ENCODE measurements around the gene CACNA1S. TPM values are rescaled to one million over a fixed set of nuclear protein-coding genes. Genes with fewer than 3 reads are reported as not detected.

Gene CACNA1S
- total RNA-seq, 1 experiment from 2014 or later: not detected

DNA sequence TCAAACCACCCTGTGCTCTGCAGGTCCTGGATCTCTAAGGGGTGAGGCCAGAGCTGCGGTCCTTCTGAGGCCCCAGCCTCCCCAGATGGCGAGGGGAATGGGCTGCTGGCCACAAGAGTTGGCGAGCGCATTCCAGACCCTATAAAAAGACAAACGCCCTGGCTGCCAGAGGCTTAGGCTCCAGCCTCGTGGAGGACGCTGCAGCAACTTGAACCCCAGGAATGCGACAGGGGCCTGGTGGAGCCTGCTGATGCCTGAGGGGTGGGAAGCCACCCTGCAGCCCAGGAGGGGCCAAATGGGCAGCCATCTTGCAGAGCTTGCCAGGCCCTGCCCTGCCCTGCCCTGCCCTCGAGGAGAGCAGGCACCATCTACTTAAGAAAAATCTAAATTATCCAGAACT, 8.6 kb downstream of the CACNA1S start:
- no peak for DNase-seq (ENCODE audit: low read depth)
- in situ Hi-C loops (cut with HindIII; ENCODE audit: low pct_unique_long_range_greater_than_20kb, low sequenced_read_pairs): no loop called here

DNA sequence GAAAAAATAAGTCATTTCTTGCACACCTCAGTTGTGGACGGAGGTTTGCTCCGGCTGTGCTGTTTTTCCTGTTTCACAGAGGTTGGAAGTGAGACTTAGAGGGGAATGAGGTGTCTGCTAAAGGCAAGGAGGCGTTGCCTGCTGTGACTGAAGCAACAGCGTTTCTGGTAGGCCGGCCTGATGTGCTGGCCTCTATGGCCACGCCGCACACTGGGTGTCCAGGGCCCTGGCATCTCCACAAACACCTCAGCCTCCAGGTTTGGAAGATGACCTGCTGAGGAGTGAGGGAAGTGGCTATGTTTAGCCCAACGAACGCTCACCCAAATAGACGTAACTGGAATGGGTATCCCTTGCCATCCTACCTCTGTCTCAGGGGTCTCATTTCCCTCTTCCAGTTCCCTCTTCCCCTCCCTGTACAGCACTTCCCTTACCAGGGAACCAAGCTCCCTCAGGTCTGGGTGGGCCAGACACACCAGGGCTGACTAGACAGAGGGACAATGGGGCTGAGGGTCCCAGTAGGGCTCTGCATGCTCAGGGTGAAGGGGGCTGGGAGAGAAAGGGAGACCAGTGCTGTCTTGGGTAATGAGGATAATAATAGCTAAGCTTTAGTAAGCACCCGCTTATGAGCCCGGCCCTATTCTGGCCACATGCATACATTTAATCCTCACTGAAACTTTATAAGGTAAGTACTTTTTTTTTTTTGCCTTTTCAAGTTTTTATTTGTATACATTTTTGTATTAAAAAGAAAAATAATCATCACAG, 11.9 kb downstream of the CACNA1S start:
- DNase-seq (ENCODE audit: low read depth): no peak
- in situ Hi-C loops (cut with HindIII; ENCODE audit: low pct_unique_long_range_greater_than_20kb, low sequenced_read_pairs): no loop called here

DNA sequence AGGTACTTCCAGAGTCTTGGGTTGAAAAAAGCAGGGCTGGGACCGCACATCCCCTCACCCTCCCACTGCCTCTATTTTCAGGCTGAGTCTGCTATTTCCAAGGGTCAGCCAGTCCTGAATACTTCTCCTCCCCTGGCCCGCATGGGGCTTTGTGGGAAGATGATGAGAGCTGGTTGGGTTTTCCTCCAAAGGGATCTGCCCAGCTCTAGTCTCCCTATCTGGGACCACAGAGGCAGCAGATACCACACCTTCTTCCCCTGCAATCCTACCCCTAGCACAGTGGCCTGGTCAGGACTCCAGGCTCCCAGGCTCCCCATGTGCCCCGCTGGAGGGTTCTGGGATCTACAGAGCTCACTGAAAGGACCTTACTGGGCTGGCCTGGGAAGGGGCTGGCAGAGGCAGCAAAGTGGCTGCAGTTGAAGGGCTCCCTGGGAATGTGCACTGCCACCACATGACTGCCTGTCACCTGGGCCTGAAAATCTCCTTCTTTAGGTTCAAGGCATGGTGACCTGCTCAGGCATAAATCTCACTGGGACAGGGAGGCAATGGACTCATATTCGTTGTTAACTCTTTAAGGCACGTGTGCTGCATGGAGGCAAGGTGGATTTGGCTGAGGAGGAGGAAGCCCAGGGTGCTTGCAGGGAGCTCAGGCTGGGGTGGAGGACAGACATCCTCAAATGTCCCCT, 13.1 kb downstream of the CACNA1S start:
- in situ Hi-C loops (cut with HindIII; ENCODE audit: low pct_unique_long_range_greater_than_20kb, low sequenced_read_pairs): no loop called here

DNA sequence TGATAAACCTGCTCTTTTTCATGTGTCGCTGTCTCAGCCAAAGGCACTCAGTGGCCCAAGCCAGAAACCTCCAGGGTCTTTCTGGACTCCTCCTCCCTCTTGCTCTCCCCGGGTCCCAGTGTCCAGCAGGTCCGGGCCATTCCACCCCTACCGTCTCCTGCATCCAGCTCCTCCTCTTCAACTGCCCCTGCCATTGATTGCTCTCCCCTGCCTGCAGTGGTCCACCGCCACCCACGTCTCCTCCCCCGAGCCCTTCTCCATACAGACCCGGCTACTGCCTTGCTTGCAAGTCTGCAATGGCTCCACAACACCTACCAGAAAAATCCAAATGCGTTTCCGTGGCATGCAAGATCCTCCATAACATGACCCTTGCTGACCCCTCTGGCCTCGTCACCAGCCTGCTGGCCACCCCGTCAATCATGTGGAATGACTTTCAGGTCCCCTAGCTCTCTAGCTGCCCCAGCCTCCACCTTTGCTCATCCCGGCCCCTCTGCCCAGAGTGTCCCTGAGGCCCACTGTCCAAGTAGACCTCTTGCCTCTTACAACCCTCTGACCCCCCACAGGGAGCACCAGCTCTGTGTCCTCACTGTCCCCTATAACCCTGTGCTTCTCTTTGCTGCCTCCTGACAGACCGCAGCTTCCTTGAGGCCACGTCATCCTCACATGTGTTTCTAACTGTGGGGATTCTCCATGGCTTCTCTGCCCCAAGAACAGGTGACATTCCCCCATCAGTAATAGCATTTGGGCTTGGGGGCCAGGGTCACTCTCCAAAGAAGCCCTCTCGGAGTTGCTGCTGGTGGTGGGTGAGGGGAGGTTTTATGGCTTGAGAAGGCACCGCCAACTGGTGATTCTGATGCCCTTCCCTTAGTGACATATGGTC, 15.0 kb downstream of the CACNA1S start:
- no peak for DNase-seq (ENCODE audit: low read depth)
- in situ Hi-C loops (cut with HindIII; ENCODE audit: low pct_unique_long_range_greater_than_20kb, low sequenced_read_pairs): no loop called here

More for the DNA sequence above, 13.1 kb downstream of the CACNA1S start:
- no peak for DNase-seq (ENCODE audit: low read depth)

DNA sequence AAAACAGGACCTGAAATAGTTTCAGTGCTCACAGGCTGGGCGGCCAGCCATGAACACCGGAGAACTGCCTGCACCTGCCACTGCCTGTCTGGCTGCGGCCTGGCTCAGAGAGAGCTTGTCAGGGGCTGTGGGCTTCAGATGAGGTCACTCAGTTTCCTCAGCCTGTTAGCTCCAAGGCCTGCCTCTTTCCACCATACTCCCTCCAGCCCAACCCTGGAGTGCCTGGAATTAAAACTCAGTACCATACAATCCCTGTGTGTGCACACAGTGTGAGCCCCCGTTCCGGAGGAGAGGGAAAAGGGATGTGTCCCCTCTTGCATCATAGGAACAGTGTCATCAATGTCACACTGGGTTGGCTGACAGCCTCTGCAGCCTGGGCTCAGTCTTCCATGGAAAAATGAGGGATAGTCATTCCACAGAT, 16.2 kb downstream of the CACNA1S start:
- in situ Hi-C loops (cut with HindIII; ENCODE audit: low pct_unique_long_range_greater_than_20kb, low sequenced_read_pairs): no loop called here
- DNase-seq (ENCODE audit: low read depth): no peak

DNA sequence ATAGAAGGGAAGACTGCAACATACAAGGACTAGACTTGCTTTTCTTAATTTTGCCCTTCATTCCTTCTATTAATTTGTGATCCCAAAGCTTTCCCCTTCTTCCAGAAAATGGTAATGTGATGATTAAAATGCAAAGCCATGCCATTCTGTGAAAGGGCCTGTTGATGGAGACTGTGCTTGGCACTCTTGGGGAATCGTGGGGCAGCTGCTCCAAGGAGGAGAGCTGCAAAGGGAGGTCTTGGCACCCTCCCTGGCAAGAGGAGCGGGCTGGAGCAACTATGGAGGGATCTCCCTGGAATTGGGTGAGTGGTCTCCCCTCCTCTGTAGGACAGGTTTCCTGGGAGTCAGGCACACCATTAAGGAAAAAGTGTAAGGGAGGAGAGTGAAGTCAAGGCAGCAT, 16.6 kb downstream of the CACNA1S start:
- in situ Hi-C loops (cut with HindIII; ENCODE audit: low pct_unique_long_range_greater_than_20kb, low sequenced_read_pairs): no loop called here
- DNase-seq (ENCODE audit: low read depth): no peak

DNA sequence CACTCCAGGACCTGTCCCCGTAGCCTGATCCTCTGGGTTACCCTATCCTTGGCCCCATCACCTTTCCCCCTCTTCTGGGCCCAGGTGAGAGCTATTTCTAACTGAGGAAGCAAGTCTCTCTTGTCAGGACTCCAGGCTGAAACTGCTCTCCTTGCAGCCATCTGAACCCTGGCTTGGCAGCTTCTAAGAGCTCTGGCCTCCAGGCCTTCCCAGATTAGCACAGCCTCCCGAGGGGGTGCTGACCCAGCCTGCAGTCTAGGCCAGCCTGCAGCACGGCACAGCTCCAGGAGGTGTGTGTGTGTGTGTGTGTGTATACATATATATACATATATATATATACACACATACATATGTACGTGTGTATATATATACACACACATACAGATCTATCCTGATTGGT, 17.4 kb downstream of the CACNA1S start:
- DNase-seq (ENCODE audit: low read depth): no peak
- in situ Hi-C loops (cut with HindIII; ENCODE audit: low pct_unique_long_range_greater_than_20kb, low sequenced_read_pairs): no loop called here

DNA sequence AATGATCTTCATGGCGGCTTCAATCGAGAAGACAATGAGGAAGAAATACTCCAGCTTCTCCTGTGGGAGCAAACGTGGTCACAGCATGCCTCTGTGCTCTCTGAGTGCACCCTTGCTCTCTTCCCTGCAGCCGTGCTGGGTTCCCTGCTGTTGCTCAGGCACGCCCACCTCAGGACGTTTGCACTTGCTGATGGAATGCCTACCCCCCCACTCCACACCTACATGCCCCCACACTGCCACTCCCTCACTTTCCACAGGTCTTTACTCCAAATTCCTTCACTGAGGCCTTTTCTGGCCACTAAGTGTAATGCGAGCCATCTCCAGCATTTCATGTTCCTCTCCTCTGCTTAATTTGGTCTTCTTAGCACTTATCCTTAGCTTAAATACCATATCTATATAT, 18.3 kb downstream of the CACNA1S start:
- DNase-seq (ENCODE audit: low read depth): no peak
- in situ Hi-C loops (cut with HindIII; ENCODE audit: low pct_unique_long_range_greater_than_20kb, low sequenced_read_pairs): no loop called here

DNA sequence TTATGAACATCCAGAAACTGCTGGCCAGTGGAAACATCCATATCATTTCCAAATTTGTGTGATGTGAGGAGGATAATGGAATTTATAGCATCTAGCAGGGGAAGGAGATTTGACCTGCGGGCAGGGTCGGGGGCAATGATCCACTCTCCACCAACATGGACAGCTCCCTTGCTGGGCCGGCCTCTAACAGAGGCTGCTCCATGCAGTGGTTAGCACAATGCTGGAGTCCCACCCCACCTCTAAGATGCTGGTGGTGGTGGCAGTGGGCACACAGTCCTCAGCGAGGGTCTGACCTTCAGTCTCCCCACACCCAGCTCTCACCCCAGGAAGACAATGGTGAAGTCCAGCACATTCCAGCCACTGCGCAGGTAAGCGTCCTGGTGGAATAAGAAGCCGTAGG, 18.7 kb downstream of the CACNA1S start:
- in situ Hi-C loops (cut with HindIII; ENCODE audit: low pct_unique_long_range_greater_than_20kb, low sequenced_read_pairs): no loop called here
- DNase-seq (ENCODE audit: low read depth): no peak

DNA sequence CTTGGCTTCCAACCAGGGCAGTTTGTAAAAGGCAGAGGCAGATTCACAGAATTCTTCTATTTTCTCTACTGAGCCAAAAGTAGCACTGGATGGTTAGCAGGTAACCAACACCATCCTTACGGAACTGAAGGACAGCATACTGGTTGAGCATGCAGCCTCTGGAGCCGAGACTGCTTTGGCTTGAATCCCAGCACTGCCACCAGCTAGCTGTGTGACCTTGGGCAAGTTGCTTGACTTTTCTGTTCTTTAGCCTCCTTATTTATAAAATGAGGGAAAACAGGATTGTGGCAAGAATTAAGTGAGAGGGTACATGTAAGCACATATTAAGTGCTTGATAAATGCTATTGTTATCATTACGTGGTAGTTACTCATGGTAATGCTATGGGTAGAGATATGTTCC, 19.5 kb downstream of the CACNA1S start:
- no peak for DNase-seq (ENCODE audit: low read depth)
- in situ Hi-C loops (cut with HindIII; ENCODE audit: low pct_unique_long_range_greater_than_20kb, low sequenced_read_pairs): no loop called here

DNA sequence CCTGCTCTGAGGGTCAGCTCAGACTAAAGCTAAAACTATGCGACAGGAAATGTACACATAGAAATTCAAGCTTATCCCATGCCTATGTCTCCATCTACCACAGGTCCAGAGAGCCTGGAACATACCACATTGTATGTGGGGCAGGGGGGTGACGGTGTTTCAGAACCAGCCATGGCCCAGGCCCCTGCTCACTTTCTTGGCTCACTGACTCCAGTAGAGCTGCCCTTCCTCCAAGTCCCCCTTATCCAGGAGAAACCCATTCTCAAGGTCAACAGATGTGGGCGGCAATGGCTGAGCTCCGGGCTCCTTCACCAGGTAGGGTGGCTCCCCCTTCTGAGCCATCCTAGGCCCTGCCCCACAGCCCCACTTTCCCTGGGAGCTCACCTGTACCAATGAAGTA, 21.0 kb downstream of the CACNA1S start:
- no peak for DNase-seq (ENCODE audit: low read depth)
- in situ Hi-C loops (cut with HindIII; ENCODE audit: low pct_unique_long_range_greater_than_20kb, low sequenced_read_pairs): no loop called here

DNA sequence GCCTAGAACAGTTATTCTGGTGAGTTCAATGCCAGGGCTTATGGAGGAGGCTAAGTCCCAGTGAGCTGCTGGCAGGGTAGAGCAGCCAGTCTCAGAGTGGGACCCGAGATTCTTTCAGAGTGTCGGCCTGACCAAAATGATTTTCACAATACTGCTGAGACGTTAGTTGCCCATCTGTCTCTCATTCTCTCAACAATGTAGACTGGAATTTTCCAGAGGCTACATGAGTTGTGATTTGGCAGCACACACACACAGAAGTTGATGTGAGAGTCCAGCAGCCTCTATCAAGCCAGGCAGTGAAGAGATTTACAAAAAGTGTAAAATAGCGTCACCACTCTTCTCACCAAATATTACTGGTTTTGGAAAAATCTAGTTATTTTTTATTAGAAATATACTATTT, 21.7 kb downstream of the CACNA1S start:
- DNase-seq (ENCODE audit: low read depth): no peak
- in situ Hi-C loops (cut with HindIII; ENCODE audit: low pct_unique_long_range_greater_than_20kb, low sequenced_read_pairs): no loop called here

DNA sequence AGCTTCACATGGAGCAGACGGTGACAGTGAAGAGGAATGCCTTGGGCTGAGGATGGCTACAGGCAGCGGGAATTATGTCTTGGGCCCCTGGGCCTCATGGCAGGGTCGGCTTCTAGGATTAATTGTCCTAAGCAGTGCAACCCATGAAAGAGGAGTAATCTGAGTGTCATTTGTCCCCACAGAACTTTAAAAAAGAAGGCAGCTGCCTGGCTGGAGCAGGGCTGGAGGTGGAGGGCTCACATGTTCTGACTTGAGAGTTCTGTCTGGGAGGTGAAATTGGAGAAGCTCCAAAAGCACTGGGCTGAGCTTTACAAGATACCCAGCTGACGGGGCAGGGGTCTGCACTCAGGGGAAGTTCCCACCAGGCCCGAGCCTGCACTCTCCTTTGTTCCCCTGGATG, 22.6 kb downstream of the CACNA1S start:
- in situ Hi-C loops (cut with HindIII; ENCODE audit: low pct_unique_long_range_greater_than_20kb, low sequenced_read_pairs): no loop called here
- no peak for DNase-seq (ENCODE audit: low read depth)

DNA sequence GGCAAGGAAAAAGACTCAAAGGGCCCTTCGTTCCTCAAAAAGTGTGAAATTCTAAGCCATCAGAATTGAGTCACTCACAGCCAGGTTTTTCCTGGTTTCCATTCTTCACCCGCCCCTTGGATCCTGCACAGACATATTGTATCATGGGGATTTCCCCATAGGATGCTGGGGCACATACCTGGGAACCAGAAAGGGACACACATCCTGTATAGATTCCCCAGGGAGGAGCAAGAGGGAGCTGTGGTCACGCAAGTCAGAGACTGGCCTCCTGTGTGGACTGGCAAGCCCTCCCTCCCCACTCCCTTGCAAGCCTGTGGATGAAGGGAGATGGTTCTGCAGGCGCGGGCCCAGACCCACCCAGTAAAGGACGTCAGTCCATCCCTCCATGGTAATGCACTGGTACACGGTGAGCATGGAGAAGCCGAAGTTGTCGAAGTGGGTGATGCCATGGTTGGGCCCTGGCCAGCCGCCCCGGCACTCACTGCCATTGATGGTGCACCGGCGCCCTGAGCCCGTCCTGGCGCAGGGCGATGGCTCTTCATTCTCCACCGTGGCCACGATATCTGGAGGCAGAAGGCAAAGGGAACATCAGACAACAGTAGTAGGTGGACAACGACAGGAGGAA, 23.2 kb downstream of the CACNA1S start:
- DNase-seq (ENCODE audit: low read depth): no peak
- in situ Hi-C loops (cut with HindIII; ENCODE audit: low pct_unique_long_range_greater_than_20kb, low sequenced_read_pairs): no loop called here

DNA sequence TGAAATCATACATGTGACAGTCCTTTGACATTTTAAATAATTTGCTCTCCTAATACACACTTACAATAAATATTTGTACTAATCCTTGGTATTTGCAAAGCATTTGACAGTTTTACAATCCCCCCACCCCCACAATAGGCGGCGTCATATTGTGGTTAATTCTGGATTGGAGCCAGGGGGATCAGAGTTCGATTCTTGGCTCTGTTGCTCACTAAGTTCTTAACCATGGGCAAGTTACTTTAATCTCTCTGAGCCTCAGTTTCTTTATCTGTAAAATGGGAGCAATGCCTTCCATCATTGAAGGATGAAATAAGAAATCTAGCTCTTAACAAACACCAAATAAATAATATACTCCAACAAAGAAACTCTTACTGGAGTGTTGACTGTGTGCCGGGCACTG, 23.8 kb downstream of the CACNA1S start:
- in situ Hi-C loops (cut with HindIII; ENCODE audit: low pct_unique_long_range_greater_than_20kb, low sequenced_read_pairs): no loop called here
- no peak for DNase-seq (ENCODE audit: low read depth)

DNA sequence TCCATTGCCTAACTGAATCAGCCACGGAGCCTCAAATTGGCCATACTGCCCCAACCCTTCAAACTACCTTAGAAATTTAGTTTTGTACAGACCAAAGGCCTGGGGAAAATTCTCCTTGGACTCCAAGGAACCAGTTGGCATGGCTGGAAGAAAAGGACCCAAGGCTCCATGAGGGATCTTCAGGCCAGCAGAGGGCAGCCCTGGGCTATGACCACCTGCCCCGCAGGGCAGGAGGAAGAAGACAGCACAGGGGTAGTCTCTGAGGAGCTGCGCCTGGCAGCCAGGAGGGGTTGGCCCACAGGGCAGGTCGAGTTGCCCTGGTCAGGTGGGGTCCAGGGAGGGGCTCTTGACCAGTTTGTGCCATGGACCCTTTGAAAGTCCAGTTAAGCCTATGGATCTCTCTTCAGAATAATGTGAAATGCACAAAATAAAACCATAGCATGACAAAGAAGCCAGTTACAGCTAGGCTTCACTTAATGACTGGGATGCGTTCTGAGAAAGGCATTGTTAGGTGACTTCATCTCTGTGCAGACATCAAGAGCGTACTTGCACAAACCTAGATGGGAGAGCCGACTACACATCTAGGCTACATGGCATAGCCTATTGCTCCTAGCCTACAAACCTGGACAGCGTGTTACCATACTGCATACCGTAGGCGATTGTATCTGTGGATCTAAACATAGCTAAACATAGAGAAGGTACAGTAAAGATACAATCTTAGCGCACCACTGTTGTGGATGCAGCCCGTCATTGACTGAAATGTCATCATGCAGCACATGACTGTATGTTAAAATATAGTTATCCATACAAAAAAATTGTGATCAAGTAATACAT, 26.1 kb downstream of the CACNA1S start:
- in situ Hi-C loops (cut with HindIII; ENCODE audit: low pct_unique_long_range_greater_than_20kb, low sequenced_read_pairs): no loop called here
- DNase-seq (ENCODE audit: low read depth): peak; percentile 44

DNA sequence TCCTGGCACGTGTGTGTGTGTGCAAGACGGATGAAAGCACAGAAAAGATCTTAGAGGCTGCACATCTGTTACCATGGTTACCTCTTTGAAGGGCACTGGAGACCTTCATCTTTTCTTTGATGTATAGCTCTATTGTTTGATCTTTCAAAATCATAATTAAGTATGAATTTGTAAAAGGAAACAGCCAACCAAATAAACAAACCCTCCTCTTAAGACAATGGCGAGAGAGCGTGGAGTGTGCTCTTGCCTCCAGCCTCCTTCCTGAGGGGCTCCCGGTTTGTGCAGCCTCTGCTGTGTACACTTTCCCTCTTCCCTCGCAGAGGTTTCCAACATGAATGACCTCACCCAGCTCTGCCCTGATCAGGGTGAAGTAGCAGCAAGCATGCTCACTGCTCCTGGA, 27.9 kb downstream of the CACNA1S start:
- no peak for DNase-seq (ENCODE audit: low read depth)
- in situ Hi-C loops (cut with HindIII; ENCODE audit: low pct_unique_long_range_greater_than_20kb, low sequenced_read_pairs): no loop called here

DNA sequence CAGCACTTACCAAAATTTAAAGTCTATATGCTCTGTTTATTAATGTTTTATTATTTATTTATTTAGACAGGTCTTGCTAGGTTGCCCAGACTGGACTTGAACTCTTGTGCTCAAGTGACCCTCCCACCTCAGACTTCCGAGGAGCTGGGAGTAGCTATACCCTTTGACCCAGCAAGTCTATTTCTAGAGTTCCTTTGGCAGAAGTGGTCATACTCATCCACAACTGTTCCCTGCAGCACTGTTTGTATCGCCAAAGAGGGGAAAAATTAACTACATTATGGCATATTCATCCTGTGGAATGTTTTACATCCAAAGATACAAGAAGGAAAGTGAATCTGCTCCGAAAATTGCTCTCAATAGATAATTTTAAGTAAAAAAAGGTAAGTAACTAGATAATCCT, 28.5 kb downstream of the CACNA1S start:
- DNase-seq (ENCODE audit: low read depth): no peak

More for the DNA sequence above, 28.5 kb downstream of the CACNA1S start:
- in situ Hi-C loops (cut with HindIII; ENCODE audit: low pct_unique_long_range_greater_than_20kb, low sequenced_read_pairs): no loop called here

All from Caki2 (cell line).